DMS114 treated with DMSO at 0.1 percent for 48 hours (cell line): ENCODE results near the gene ZCCHC4.
"Not testable (repeated sequence)": the region's sequence is repeated elsewhere in the genome, so short reads cannot be mapped to it uniquely, and the experiment has no call there.

ENCODE experiments used
- DNase-seq: peaks from one replicate; lab custom pipeline; 2025; ENCODE audit not compliant: unreplicated experiment; lab: John Stamatoyannopoulos, UW

The ZCCHC4 gene

DNA sequence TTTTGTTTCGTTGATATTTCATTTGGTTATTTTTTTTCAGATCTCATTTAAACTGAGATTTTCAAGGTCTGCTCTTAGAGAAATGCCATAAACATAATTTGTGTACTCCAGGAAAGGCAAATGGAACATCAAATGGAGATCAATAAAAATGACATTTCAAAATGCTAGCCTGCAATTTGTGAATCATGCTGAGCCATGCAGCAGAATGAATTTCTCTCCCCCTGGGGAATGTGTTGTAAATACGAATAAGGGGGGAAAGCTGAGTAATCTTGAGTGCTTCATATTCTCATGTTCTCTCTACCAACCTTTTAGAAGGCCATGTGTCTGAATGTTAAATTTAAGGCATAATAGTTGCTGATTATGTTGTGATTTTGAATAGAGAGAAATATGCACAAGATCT is 7.8 kb downstream of the ZCCHC4 start:
- DNase-seq = no peak

DNA sequence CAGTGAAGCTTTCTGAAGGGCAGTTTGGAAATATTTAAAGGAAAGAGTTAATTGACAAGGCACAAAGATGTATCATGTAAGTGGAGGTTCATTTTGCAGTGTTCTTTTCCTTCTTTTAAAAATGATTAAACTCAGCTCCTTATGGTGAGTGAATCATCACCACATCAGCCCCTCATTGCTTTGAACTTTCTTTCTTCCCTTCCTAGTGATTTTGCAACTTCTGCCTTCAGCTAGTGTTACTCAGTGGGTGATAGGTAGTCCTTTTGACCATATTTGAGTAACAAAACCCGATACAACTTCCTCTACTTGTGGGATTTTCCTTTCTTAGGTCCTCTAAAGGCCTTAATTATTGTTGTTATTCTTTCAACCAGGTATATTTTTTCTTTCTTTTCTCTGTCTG is 8.2 kb downstream of the ZCCHC4 start:
- no peak for DNase-seq

- no peak for DNase-seq
Measured at GRCh38 chr4:25321703-25322102, 9.1 kb downstream of the ZCCHC4 start.

GRCh38 chr4:25328463-25328862 is 15.9 kb downstream of the ZCCHC4 start:
- not testable (repeated sequence) for DNase-seq

DNA sequence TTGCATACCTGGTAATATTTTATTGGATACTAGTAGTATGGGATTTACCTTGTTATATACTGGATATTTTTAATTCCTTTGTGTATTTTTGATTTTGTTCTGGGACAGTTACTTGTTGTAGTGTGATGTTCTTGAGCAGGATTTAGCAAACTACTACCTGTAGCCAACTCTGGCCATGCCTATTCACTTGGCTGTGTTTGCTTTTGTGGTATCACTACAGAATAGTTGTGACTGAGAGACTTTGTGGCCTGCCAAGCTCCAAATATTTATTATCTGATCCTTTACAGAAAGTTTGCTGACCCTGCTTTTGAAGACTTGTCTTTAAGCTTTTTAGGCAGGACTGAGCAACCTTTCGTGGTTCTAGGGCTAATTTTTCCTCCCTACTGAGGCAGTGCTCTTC is 17.8 kb downstream of the ZCCHC4 start:
- DNase-seq = no peak

GRCh38 chr4:25330905-25331808 is 18.6 kb downstream of the ZCCHC4 start:
- DNase-seq = no peak

- DNase-seq = no peak
Measured at GRCh38 chr4:25343671-25344070, 31.1 kb downstream of the ZCCHC4 start.

DNA sequence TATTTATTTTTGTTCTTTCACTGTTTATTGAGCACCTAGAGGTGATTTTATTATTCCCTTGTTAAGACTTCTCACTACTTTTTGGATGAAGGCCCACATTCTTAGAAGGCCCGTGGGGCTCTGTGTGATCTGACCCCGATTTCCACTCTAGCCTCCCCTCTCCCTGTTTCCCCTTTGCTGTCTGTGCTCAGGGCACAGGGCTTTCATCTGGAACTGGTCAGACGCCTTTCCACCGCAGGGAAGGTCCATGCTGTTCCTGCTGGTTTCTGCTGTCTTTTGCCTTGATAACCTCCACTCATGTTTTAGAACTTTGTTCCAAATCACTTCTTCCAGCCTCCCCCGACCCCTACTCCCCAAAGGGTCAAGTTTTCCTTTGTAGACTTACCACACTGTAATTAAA is 33.2 kb downstream of the ZCCHC4 start:
- DNase-seq = no peak

GRCh38 chr4:25346913-25347312 is 34.3 kb downstream of the ZCCHC4 start:
- no peak for DNase-seq

GRCh38 chr4:25347473-25347872 is 34.9 kb downstream of the ZCCHC4 start:
- no peak for DNase-seq

DNA sequence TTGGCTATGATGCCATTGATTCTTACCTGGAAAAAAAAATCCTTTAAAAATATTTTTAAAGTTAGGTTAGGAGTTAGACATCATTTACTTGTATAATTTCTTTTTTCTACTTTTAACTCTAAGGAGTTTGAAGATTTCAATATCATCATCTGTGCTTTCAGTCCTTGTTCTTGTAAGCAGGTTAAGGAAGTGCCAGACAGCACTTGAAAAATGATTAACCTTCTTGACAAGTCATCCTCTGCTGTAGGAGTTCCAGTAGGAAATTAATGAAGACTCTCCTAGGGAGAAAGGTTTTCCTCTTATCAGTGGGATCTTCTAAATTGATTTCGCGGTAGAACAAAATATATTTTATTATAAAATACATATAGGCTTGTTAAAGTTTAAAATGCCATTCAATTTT is 35.4 kb downstream of the ZCCHC4 start:
- no peak for DNase-seq

DNA sequence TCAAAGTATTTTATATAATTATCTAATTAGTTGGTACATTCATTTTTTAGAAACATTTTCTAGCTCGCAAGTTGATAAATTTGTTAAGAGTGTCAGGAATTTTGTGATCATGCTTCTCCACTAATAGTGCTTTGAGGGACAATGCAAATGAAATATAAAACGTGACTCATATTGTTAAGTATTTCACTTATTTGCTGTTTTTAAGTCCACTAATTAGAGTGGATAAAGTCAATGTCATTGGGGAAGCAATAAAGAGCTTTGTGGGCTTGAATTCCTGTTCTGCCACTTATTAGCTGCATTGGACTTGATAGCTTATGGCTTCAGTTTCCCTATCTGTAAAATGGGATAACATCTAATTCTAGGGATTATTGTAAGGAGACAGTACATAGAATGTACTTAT is 38.0 kb downstream of the ZCCHC4 start:
- no peak for DNase-seq

DNA sequence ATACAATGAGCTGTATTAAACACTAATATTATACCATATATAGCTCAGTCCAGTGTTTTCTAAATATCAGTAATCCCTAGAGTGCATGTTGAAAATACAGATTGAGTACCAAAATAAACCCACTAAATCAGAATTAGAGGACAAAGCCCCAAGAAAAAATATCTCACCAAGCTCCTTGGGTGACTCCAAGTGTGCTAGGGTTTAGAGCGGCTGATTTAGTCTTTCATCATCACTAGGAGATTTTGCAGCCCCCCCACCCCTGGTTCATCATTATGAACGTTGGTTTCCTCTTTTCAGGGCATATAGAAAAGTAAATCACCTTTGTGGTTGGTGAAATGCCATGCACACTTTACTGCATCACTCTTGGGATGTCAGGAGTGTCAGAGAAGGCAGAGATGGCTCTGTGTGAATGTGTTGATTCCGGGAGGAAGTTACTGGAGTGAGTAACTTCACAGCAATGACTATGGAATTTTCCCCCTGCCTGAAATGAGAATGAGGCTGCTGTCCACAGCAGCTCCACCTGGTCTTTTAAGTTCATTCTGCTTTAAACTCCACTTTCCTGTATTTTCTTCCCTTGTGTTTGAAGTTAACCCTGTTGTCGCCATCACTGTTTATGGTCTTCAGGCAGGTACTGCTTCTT is 39.3 kb downstream of the ZCCHC4 start:
- DNase-seq = no peak

DNA sequence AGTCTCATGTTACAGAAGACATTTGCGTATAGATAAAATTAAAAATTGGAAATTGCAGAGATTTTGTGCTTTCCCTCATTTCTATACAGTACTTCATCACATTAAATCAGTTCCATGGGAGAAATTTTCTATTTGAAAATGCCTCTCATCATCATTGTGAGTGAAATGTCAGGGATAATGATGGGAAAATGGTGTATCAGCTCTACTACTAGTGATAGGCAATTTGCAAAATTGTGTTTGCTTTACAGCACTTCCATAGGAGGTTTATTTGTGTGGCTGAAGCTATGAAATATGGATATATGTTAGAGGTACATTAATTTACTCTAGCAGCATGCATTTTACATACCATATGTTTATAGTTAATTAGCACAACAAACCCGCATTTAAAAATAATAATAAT is 43.5 kb downstream of the ZCCHC4 start:
- no peak for DNase-seq

DNA sequence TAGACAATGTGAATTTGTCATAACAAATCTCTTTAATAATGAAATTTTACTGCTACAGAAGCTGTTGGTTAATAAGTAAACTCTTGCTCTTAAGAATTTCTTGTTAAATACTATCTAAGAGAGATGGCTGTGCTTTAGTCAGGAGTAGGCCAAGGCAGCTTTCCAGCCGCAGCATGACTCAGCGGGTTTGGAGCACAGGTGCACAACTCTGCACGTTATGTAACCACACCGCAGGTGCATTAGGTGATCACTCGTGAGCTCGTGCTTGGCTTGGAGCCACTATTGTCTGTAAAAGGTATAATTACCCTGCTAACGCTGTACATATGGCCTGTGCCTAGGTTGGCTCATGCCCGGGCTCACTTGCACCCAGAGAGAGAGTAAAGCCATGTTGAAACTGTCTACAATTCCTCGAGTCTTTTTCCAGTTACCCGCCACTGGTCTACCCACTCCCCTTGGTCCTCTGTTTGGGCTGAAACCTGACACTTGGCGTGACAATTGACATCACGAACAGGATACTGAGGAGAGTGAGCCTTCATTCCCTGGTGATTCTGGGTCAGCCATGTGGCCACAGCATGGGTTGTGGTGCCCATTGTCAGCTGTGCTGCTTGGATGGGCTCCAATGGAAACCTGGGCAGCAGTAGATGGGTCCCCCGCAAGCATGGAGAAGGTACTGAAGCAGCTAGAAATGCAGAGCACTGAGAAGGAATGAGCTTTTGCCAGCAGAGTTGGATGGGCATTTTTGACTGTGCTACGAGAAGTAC is 46.1 kb downstream of the ZCCHC4 start:
- DNase-seq = no peak

- DNase-seq = no peak
Measured at GRCh38 chr4:25361253-25361652, 48.7 kb downstream of the ZCCHC4 start.

DNA sequence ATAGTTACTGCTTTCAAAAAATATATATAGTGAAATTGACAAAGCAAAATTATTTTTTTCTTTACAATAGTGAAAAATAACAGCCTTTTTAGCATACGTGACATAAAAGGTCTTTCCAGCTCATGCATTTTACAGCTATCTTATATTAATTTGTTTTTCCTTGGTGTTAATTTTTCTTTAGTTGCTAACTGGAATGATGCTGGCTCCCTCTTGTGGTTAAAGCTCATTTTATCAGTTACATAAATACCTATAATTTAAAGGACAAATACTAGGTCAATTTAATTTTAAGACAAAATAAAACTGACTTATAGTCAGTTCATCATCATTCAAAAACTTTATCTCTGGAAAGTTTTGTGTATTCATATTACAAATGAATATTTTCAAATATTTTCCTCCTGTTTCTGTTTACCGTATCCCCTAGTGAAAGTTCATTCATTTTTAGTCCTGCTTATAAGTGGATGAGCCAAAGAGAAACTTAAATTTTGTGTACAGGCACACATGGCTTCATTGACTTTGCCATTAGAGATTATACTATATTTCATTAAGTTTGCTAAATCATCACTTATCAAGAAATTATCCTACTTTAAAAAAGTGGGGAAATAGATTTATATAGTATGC is 54.5 kb downstream of the ZCCHC4 start:
- DNase-seq = peak; percentile 21

- no peak for DNase-seq
Measured at GRCh38 chr4:25367877-25368276, 55.3 kb downstream of the ZCCHC4 start.

DNA sequence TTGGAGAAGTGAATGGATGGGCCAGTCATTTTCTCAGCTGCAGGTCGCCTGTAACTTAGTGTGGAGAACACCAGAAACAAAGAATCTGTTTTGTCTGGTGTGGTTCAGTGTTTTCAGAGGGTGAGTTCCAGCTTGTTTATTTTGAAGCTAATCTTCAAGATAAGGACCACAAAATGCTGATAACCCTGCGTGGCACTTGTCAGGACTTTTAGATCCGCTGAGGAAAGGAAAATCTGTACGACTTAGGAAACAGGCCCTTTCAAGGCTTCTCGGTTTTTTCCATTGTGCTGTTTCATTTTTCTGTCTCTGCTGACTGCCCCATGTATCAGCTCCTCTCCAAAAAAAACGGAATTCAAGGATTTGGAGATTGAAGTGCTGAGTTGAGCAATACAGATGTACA is 55.7 kb downstream of the ZCCHC4 start:
- DNase-seq = no peak

GRCh38 chr4:25370242-25370641 is 57.7 kb downstream of the ZCCHC4 start:
- no peak for DNase-seq

- DNase-seq = not testable (repeated sequence)
Measured at GRCh38 chr4:25372549-25372948, 60.0 kb downstream of the ZCCHC4 start.
